ENCODE measurements around the gene VANGL1. TPM values are rescaled to one million over a fixed set of nuclear protein-coding genes. Genes with fewer than 3 reads are reported as not detected.

The VANGL1 gene
- total and polyA plus RNA-seq, 2 of the 13 experiments (the other 11 are each of a cell fraction or from before 2014, with no cell fraction given) = 5.3 to 9.4 TPM

DNA sequence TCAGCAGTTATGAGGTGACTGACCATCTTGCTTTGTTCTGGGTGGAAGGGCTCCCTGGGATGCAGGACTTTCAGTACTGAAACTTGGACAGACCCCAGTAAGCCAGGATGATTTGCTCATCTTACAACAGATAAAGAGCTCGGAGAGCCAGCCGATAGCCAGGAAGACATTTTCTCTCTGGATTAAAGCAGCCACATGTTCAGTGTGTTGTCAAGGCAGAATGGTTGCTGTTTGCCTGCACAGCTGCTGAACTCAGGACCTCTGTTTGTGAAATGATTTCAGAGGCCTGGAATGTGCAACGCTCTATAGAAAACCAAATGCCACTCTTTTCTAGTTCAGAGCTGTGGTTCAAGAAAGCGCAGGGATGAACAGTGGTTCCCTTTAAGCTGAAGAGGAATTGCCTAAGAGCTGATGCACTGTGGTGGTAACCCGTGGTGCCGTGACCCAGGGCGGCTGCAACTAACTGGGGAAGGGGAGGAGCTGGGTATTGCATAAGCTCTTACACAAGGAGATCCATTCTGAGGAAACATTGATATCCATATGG, 86.0 kb downstream of the VANGL1 start (continued):
- TF ChIP-seq, protein P1, sequence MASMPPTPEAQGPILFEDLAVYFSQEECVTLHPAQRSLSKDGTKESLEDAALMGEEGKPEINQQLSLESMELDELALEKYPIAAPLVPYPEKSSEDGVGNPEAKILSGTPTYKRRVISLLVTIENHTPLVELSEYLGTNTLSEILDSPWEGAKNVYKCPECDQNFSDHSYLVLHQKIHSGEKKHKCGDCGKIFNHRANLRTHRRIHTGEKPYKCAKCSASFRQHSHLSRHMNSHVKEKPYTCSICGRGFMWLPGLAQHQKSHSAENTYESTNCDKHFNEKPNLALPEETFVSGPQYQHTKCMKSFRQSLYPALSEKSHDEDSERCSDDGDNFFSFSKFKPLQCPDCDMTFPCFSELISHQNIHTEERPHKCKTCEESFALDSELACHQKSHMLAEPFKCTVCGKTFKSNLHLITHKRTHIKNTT (CRISPR knock-in tag; IDR thresholded peaks at IDR 0.05) = no peak
- TF ChIP-seq HCFC1 (IDR thresholded peaks at IDR 0.05; ENCODE audit: low read depth, low read length) (no peak), GATAD1 (CRISPR knock-in tag; IDR thresholded peaks at IDR 0.05) (no peak), NCOR1 (IDR thresholded peaks at IDR 0.05; ENCODE audit: borderline replicate concordance, low read length) (0 out of 2 replicates have a peak, but pooled peaks have one; percentile 36), HES4 (CRISPR knock-in tag; IDR thresholded peaks at IDR 0.05; ENCODE audit: borderline replicate concordance) (no peak), RFX5 (IDR thresholded peaks at IDR 0.05; ENCODE audit: low read depth, low read length) (peak; percentile 24; the same call in 1 of the 2 replicates), CCDC6 (CRISPR knock-in tag; IDR thresholded peaks at IDR 0.05) (no peak), ZKSCAN1 (IDR thresholded peaks at IDR 0.05; ENCODE audit: low read length) (no peak), ADNP (CRISPR knock-in tag; IDR thresholded peaks at IDR 0.05) (no peak), SRSF1 (optimal IDR thresholded peaks at IDR 0.05; ENCODE audit: low read depth, low read length) (no peak), HNRNPL (IDR thresholded peaks at IDR 0.05; ENCODE audit: low read depth, low read length) (no peak), ATF7 (IDR thresholded peaks at IDR 0.05) (peak; percentile 43; the same call in 1 of the 2 replicates), ATF7 (CRISPR knock-in tag; IDR thresholded peaks at IDR 0.05) (peak; percentile 78; the same call in 1 of the 2 replicates), ZNF660 (CRISPR knock-in tag; IDR thresholded peaks at IDR 0.05; ENCODE audit: borderline replicate concordance, low read depth) (no peak), HNRNPK (IDR thresholded peaks at IDR 0.05; ENCODE audit: low read depth, low read length, poor library complexity, severe bottlenecking) (no peak), SMAD9 (CRISPR knock-in tag; IDR thresholded peaks at IDR 0.05) (no peak)
- TF ChIP-seq, protein P2, sequence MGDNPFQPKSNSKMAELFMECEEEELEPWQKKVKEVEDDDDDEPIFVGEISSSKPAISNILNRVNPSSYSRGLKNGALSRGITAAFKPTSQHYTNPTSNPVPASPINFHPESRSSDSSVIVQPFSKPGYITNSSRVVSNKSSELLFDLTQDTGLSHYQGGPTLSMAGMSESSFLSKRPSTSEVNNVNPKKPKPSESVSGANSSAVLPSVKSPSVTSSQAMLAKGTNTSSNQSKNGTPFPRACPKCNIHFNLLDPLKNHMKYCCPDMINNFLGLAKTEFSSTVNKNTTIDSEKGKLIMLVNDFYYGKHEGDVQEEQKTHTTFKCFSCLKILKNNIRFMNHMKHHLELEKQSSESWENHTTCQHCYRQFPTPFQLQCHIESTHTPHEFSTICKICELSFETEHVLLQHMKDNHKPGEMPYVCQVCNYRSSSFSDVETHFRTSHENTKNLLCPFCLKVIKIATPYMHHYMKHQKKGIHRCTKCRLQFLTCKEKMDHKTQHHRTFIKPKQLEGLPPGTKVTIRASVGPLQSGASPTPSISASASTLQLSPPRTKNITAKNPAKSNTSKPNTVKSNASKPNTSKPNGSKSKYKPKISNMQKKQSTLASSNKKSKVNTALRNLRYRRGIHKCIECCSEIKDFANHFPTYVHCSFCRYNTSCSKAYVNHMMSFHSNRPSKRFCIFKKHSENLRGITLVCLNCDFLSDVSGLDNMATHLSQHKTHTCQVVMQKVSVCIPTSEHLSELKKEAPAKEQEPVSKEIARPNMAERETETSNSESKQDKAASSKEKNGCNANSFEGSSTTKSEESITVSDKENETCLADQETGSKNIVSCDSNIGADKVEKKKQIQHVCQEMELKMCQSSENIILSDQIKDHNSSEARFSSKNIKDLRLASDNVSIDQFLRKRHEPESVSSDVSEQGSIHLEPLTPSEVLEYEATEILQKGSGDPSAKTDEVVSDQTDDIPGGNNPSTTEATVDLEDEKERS (CRISPR knock-in tag; IDR thresholded peaks at IDR 0.05) = no peak
- TF ChIP-seq, protein P3, sequence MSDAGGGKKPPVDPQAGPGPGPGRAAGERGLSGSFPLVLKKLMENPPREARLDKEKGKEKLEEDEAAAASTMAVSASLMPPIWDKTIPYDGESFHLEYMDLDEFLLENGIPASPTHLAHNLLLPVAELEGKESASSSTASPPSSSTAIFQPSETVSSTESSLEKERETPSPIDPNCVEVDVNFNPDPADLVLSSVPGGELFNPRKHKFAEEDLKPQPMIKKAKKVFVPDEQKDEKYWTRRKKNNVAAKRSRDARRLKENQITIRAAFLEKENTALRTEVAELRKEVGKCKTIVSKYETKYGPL (CRISPR knock-in tag; IDR thresholded peaks at IDR 0.05) = peak; percentile 91; the same call in 1 of the 2 replicates
- TF ChIP-seq, protein P4, sequence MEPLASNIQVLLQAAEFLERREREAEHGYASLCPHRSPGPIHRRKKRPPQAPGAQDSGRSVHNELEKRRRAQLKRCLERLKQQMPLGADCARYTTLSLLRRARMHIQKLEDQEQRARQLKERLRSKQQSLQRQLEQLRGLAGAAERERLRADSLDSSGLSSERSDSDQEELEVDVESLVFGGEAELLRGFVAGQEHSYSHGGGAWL (CRISPR knock-in tag; IDR thresholded peaks at IDR 0.05) = no peak
- TF ChIP-seq, protein P5, sequence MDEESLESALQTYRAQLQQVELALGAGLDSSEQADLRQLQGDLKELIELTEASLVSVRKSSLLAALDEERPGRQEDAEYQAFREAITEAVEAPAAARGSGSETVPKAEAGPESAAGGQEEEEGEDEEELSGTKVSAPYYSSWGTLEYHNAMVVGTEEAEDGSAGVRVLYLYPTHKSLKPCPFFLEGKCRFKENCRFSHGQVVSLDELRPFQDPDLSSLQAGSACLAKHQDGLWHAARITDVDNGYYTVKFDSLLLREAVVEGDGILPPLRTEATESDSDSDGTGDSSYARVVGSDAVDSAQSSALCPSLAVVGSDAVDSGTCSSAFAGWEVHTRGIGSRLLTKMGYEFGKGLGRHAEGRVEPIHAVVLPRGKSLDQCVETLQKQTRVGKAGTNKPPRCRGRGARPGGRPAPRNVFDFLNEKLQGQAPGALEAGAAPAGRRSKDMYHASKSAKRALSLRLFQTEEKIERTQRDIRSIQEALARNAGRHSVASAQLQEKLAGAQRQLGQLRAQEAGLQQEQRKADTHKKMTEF (CRISPR knock-in tag; IDR thresholded peaks at IDR 0.05) = peak; percentile 43; the same call in 1 of the 2 replicates
